Bronchial epithelial cell (primary cell): Measurements from ENCODE around the gene LAMTOR2. TPM values are rescaled to one million over a fixed set of nuclear protein-coding genes. Genes with fewer than 3 reads are reported as not detected.

Source experiments
- DNase-seq: peaks from one replicate; pipeline ENCODE4 v3.0.0-alpha.2; 2010; ENCODE audit warnings: low read depth
- FAIRE-seq: peaks from 2 replicates; lab custom pipeline; 2011; peaks lifted over from hg19 to GRCh38; lab: Jason Lieb, UNC
- H3K27me3 ChIP-seq: 2 replicates; pipeline ENCODE4 v1.5.1; 2011; ENCODE audit warnings: low read length; ENCODE audit not compliant: control insufficient read depth, insufficient read depth
- H3K36me3 ChIP-seq: 2 replicates; pipeline ENCODE4 v1.5.1; 2011; ENCODE audit warnings: low read length; ENCODE audit not compliant: control insufficient read depth, insufficient read depth
- H3K4me3 ChIP-seq: 2 replicates; pipeline ENCODE4 v1.5.1; 2011; ENCODE audit warnings: mild to moderate bottlenecking, low read depth, low read length, control low read depth
- CTCF ChIP-seq: IDR thresholded peaks from 2 replicates; pipeline ENCODE4 v1.5.1; 2011; ENCODE audit warnings: mild to moderate bottlenecking, moderate library complexity, low read length, control low read depth, inconsistent platforms; ENCODE audit not compliant: insufficient read depth, severe bottlenecking
- total RNA-seq: library from RNA; depleted of rRNA; stranded (reverse); fragments of >200 nt; gene quantifications from 2 replicates; pipeline ENCODE4 v1.2.1, GENCODE V29; 2014

The LAMTOR2 gene
- total RNA-seq, 1 donor from 2014 or later, result 46.6 TPM

- peaks cover 6% of the 10 kb centered on the region for H3K36me3 ChIP-seq
- FAIRE-seq (no peak), DNase-seq (no peak)
- H3K27me3 ChIP-seq, result no peaks in the 10 kb centered on the region
- no peak overlapping the region for H3K4me3 ChIP-seq
- TF ChIP-seq CTCF, result no peak
Measured at GRCh38 chr1:156074661-156075060, 20.1 kb downstream of the LAMTOR2 start.

- TF ChIP-seq CTCF, result no peak
- Histone ChIP-seq H3K36me3 (peaks cover 1% of the 10 kb centered on the region), H3K27me3 (no peaks in the 10 kb centered on the region), H3K4me3 (no peak overlapping the region)
- no peak for FAIRE-seq
- DNase-seq, result no peak
Measured at GRCh38 chr1:156075162-156075561, 20.6 kb downstream of the LAMTOR2 start.

DNA sequence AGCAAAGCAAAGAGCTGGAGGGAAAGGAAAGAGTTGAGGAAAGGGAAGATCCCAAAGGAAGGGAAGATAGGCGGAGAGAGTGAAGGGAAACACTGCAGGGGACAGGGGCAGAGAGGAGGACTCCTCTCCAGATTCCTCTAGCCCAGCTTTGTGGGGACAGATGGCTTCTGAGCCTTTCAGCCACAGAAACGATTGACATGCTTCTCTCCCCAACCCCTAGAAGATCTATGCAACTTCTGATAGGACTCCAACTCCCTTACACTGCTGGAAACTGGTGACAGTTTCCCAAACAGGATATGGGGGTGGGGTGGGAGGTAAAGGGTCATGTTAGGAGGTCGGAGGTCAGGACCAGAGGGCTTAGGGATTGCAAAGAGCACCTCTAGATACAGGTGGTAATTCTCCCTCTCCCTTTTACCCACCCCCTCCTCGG is 21.2 kb downstream of the LAMTOR2 start:
- FAIRE-seq, result no peak
- TF ChIP-seq CTCF, result no peak

DNA sequence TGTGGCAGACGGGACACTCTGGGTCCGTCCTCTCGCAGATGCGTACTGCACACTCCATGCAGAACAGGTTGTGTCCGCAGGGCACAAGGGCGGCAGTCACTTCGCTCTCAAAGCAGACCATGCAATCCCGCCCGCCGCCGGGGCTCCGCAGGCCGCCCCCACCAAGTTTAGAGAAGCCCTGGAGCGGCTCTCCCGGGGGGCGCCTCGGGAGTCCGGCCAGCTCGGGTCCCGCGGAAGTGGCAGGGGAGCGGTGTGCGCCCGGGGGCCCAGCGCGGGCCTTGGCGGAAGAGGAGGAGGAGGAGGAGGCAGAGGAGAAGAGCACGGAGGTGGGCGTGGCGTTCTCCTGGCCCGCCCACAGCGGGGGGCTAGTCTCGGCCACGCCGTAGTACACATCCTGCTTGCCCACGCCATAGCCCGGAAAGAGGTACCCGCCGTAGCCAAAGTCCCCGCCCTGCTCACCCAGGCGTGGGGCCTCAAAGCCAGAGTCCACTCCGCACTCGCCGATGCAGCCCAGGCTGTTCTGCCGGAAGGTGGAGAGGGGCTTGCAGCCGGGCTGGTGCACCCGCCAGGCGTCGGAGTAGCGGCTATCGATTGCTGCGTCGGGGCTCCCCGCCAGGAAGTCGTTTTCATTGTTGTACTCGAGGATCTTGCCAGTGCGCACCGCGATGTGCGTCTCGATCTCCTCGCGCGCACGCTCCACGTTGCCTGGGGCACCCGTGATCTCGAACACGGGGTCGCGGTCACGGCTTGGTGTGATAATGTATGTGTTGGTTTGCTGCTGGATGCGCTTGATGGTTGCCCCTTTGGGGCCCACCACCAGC is 22.2 kb downstream of the LAMTOR2 start:
- no peak overlapping the region for H3K4me3 ChIP-seq
- H3K36me3 ChIP-seq, result no peaks in the 10 kb centered on the region
- H3K27me3 ChIP-seq, result no peaks in the 10 kb centered on the region
- FAIRE-seq (no peak), DNase-seq (no peak)
- no peak for TF ChIP-seq CTCF

More for the DNA sequence above, 21.2 kb downstream of the LAMTOR2 start:
- no peak overlapping the region for H3K4me3 ChIP-seq
- no peak for DNase-seq
- H3K27me3 ChIP-seq, result no peaks in the 10 kb centered on the region
- H3K36me3 ChIP-seq, result peaks cover 1% of the 10 kb centered on the region

- FAIRE-seq, result no peak
- DNase-seq, result no peak
- H3K4me3 ChIP-seq, result no peak overlapping the region
- no peaks in the 10 kb centered on the region for H3K36me3 ChIP-seq
- H3K27me3 ChIP-seq, result no peaks in the 10 kb centered on the region
- no peak for TF ChIP-seq CTCF
Measured at GRCh38 chr1:156077430-156077760, 22.8 kb downstream of the LAMTOR2 start.
